Sigmoid colon (tissue), 7 donors: ENCODE data around the gene ABCF1. TPM values are rescaled to one million over a fixed set of nuclear protein-coding genes. Genes with fewer than 3 reads are reported as not detected.

ENCODE experiments used
- DNase-seq: peaks from one replicate; pipeline ENCODE4 v3.0.0-alpha.2; 2019
- H3K27ac ChIP-seq, 4 donors: fragments of 200-600 bp; sonication (generic); one replicate each; pipeline ENCODE4 v1.5.1; 2016 to 2019; ENCODE audit warnings: mild to moderate bottlenecking in 1 of 4
- H3K27me3 ChIP-seq, 3 donors: fragments of 200-600 bp; sonication (generic); one replicate each; pipeline ENCODE4 v1.5.1; 2019; ENCODE audit warnings: mild to moderate bottlenecking in 1 of 3
- H3K36me3 ChIP-seq, 4 donors: fragments of 200-600 bp; sonication (generic); one replicate each; pipeline ENCODE4 v1.5.1; 2016 to 2019
- H3K4me1 ChIP-seq, 4 donors: fragments of 200-600 bp; sonication (generic); one replicate each; pipeline ENCODE4 v1.5.1; 2017 to 2019
- H3K4me3 ChIP-seq, 4 donors: fragments of 200-600 bp; sonication (generic); one replicate each; pipeline ENCODE4 v1.5.1; 2017 to 2019; ENCODE audit warnings: mild to moderate bottlenecking in 2 of 4, moderate library complexity in 1 of 4
- H3K9me3 ChIP-seq, 4 donors: fragments of 200-600 bp in 3 of 4; sonication (generic) in 3 of 4; one replicate each; pipeline versions ENCODE4 v1.5.1 to v1.6.1; 2013 to 2019
- EP300 ChIP-seq, 4 donors: sonication (generic); formaldehyde crosslinking; IDR thresholded peaks; one replicate each; pipeline ENCODE4 v1.6.1; 2017; ENCODE audit warnings: antibody characterized with exemption in 4 of 4
- POLR2A ChIP-seq, 2 donors: fragments of 450-650 bp; IDR thresholded peaks; one replicate each; pipeline ENCODE4 v1.6.1; 2016; ENCODE audit warnings: antibody characterized with exemption in 2 of 2, mild to moderate bottlenecking in 2 of 2, moderate library complexity in 2 of 2
- POLR2AphosphoS5 ChIP-seq, 4 donors: sonication (generic); formaldehyde crosslinking; IDR thresholded peaks; one replicate each; pipeline ENCODE4 v1.6.1; 2017; ENCODE audit warnings: antibody characterized with exemption in 4 of 4
- WGBS, 2 donors: extraction: QIAGEN DNeasy Blood & Tissue Kit; methylation state at CpG; one replicate each; pipeline ENCODE4 v1.1.7; 2013; 5-methylcytosine and 5-hydroxymethylcytosine counted together
- intact Hi-C: fragments of 100-400 bp; cut with DNase I; formaldehyde crosslinking; loops from one replicate; pipeline ENCODE4 v1.15.1; 2023
- polyA plus RNA-seq, 3 donors: library from polyadenylated mRNA; stranded (reverse); fragments of 200-250 nt; gene quantifications; one replicate each; pipeline ENCODE4 v1.2.3, GENCODE V29; 2013
- total RNA-seq, 4 donors: library from RNA; depleted of rRNA; stranded (reverse); fragments of >200 nt; gene quantifications; one replicate each; pipeline ENCODE4 v1.1.0, GENCODE V29; 2016
- TF ChIP-seq, protein P1 (sequence below), 4 experiments: fragments of 450-650 bp in 3 of 4; fragments of 200-600 bp in 1 of 4; IDR thresholded peaks; one replicate each; pipeline ENCODE4 v1.5.1; 2016 to 2019; ENCODE audit warnings: antibody characterized with exemption in 4 of 4, mild to moderate bottlenecking in 3 of 4, moderate library complexity in 2 of 4
- donor health status: healthy with polysubstance abuse.
- donor health status: Bipolar disorder and iron deficiency.
- donor health status: healthy.

ABCF1 gene
- total and polyA plus RNA-seq, 7 donors = 17.4 to 46.7 (median 31.4) TPM

DNA sequence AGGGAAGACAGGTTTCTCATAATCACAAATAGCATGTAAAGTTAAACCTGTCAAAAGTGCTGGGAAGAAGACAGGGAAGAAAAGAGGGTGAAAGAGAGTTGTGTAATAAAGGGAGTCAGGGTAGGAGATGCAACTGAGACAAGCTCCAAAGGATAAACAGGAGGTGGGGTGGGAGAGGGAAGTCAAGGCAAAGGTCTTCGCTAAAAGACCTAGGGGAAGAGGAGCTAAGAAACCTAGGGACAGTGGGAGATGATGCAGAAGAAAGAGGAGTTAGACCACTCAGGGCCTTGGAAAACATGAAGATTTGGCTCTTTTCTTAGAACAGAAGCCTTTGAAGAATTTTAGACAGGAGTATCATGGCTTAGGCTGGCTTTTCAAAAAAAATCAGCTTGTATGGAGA lies 7.1 kb upstream of the ABCF1 start:
- H3K4me3 ChIP-seq = no peak overlapping the region
- intact Hi-C loops = no loop called here
- DNase-seq = no peak
- H3K36me3 ChIP-seq = peaks cover 0 to 18% (median 9%) of the 10 kb centered on the region in 4 donors
- H3K27me3 ChIP-seq = no peaks in the 10 kb centered on the region
- WGBS, 2 donors = 94 to 99% methylated on average over 1 of the region's 1 CpG
- no peak for TF ChIP-seq POLR2AphosphoS5 (IDR thresholded peaks at IDR 0.05)
- TF ChIP-seq EP300 (IDR thresholded peaks at IDR 0.05) = no peak
- no peak for TF ChIP-seq POLR2A (IDR thresholded peaks at IDR 0.05)
- TF ChIP-seq, protein P1, sequence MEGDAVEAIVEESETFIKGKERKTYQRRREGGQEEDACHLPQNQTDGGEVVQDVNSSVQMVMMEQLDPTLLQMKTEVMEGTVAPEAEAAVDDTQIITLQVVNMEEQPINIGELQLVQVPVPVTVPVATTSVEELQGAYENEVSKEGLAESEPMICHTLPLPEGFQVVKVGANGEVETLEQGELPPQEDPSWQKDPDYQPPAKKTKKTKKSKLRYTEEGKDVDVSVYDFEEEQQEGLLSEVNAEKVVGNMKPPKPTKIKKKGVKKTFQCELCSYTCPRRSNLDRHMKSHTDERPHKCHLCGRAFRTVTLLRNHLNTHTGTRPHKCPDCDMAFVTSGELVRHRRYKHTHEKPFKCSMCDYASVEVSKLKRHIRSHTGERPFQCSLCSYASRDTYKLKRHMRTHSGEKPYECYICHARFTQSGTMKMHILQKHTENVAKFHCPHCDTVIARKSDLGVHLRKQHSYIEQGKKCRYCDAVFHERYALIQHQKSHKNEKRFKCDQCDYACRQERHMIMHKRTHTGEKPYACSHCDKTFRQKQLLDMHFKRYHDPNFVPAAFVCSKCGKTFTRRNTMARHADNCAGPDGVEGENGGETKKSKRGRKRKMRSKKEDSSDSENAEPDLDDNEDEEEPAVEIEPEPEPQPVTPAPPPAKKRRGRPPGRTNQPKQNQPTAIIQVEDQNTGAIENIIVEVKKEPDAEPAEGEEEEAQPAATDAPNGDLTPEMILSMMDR (IDR thresholded peaks at IDR 0.05) = no peak
- H3K9me3 ChIP-seq = no peaks in the 10 kb centered on the region
- no peak overlapping the region for H3K27ac ChIP-seq
- no peaks in the 10 kb centered on the region for H3K4me1 ChIP-seq

DNA sequence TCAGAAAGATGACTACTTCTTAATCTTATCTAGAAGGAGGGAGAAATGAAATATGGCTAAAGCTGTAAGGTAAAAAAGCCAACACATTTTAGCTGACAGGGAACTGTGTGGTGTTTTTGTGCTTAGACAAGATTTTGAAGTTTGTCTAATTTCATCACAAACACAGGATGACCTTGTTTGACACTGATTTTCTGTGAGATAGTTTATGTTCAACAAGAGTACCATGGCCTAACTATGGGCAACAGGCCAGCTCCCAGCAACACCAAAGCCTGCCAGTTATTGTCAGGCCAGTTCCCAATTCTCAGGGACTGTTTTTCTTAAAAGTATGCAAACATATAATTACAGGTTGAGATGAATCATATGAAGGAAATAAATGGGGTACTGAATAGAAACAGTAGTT lies 5.5 kb upstream of the ABCF1 start:
- DNase-seq = no peak
- TF ChIP-seq EP300 (IDR thresholded peaks at IDR 0.05) (no peak), POLR2A (IDR thresholded peaks at IDR 0.05) (no peak), POLR2AphosphoS5 (IDR thresholded peaks at IDR 0.05) (no peak)
- TF ChIP-seq, protein P1 (IDR thresholded peaks at IDR 0.05) = no peak
- H3K4me1 ChIP-seq = peaks cover 0 to 11% (median 9%) of the 10 kb centered on the region in 4 donors
- no peak overlapping the region for H3K4me3 ChIP-seq
- H3K27ac ChIP-seq = no peak overlapping the region
- H3K9me3 ChIP-seq = no peaks in the 10 kb centered on the region
- intact Hi-C loops = no loop called here
- H3K27me3 ChIP-seq = no peaks in the 10 kb centered on the region
- peaks cover 0 to 18% (median 9%) of the 10 kb centered on the region in 4 donors for H3K36me3 ChIP-seq

DNA sequence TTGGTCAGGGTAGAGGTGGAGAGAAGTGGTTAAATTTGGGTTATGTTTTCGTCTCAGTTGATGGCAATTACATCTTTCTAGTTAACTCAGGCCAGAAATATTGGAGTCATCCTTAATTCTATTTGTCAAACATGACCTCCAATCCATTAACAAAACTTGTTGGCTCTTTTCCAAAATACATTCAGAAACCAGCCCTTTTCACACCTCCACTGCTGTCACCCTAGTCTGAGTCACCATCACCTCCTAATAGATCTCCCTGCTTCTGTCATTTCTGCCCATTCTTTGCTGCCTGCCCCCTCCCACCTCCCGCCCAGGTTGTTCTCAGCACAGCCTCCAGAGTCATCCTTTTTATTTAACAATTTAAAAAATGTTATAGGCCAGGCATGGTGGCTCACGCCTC lies 3.0 kb upstream of the ABCF1 start:
- no peak overlapping the region for H3K27ac ChIP-seq
- H3K4me3 ChIP-seq = no peak overlapping the region
- H3K9me3 ChIP-seq = no peaks in the 10 kb centered on the region
- H3K36me3 ChIP-seq = peaks cover 0 to 2% (median 0%) of the 10 kb centered on the region in 4 donors
- intact Hi-C loops = no loop called here
- TF ChIP-seq POLR2AphosphoS5 (IDR thresholded peaks at IDR 0.05) (no peak), POLR2A (IDR thresholded peaks at IDR 0.05) (no peak), EP300 (IDR thresholded peaks at IDR 0.05) (no peak)
- TF ChIP-seq, protein P1 (IDR thresholded peaks at IDR 0.05) = no peak
- peaks cover 0 to 27% (median 24%) of the 10 kb centered on the region in 4 donors for H3K4me1 ChIP-seq
- H3K27me3 ChIP-seq = no peaks in the 10 kb centered on the region
- DNase-seq = no peak
- WGBS, 2 donors = 61 to 73% methylated on average over 3 of the region's 3 CpGs

DNA sequence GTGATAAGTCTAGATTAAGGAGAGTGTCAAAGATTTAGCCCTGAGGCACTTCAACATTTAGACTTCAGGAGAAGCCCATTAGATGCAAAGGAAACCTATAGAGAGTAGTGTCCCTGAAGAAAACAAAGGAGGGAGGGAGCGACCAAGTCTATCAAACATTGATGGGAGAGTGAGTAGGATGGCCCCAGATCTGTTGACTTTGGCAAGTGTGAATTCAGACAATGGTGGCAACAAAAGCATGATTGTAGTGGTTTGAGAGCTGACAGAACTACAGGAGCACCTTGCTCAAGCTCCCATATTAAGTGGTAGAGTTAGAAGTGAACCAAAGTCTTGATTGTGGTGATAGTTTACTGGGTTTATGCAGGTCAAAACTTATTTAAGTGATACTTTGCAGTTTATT lies 979 bp upstream of the ABCF1 start:
- 12 to 70% methylated on average over 1 of the region's 1 CpG for WGBS, 2 donors
- peaks cover 0 to 36% (median 30%) of the 10 kb centered on the region in 4 donors for H3K4me1 ChIP-seq
- no peak for DNase-seq
- no peaks in the 10 kb centered on the region for H3K27me3 ChIP-seq
- H3K9me3 ChIP-seq = no peaks in the 10 kb centered on the region
- TF ChIP-seq POLR2AphosphoS5 (IDR thresholded peaks at IDR 0.05) = no peak
- no peak for TF ChIP-seq EP300 (IDR thresholded peaks at IDR 0.05)
- TF ChIP-seq, protein P1 (IDR thresholded peaks at IDR 0.05) = no peak
- no peak for TF ChIP-seq POLR2A (IDR thresholded peaks at IDR 0.05)
- peak overlapping the region; percentile 84 to 91 (median 90) for H3K27ac ChIP-seq
- H3K36me3 ChIP-seq = peaks cover 0 to under 1% (median 0%) of the 10 kb centered on the region in 4 donors
- intact Hi-C loops = loop anchor here (2.0 kb wide), 1 partner anchor 13 kb away; the partner anchor contains the start of genes GNL1 and PRR3
- H3K4me3 ChIP-seq = peak overlapping the region; percentile 52 to 66 (median 62)

DNA sequence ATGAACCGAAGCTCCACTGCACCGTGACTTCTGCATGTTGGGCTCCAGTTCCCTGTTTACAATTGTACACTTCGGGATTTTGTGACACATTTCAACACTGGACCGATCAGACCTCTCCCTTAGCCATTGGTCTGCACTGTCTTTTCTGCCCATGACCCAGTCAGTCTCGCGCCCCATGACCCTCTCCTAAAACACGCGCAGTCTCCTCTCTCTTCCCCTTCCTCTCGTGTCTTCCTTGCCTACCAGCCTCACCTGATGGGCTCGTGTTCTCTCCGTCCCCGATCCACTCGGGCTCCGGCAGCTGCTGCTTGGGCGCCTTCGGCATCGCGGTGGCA lies 535 bp upstream of the ABCF1 start:
- WGBS, 2 donors = 0 to 1% methylated on average over 18 of the region's 18 CpGs
- H3K4me1 ChIP-seq = peaks cover 0 to 38% (median 30%) of the 10 kb centered on the region in 4 donors
- intact Hi-C loops = loop anchor here (2.0 kb wide), 1 partner anchor 14 kb away; the partner anchor contains the start of genes GNL1 and PRR3
- peaks cover 0 to 5% (median 0%) of the 10 kb centered on the region in 4 donors for H3K36me3 ChIP-seq
- DNase-seq = no peak
- H3K9me3 ChIP-seq = no peaks in the 10 kb centered on the region
- H3K27me3 ChIP-seq = no peaks in the 10 kb centered on the region
- H3K27ac ChIP-seq = peak overlapping the region; percentile 84 to 91 (median 90)
- H3K4me3 ChIP-seq = peak overlapping the region; percentile 52 to 66 (median 62)
- TF ChIP-seq, protein P1 (IDR thresholded peaks at IDR 0.05) = no peak
- TF ChIP-seq POLR2AphosphoS5 (IDR thresholded peaks at IDR 0.05) = no peak
- TF ChIP-seq POLR2A (IDR thresholded peaks at IDR 0.05) = no peak
- TF ChIP-seq EP300 (IDR thresholded peaks at IDR 0.05) = no peak
